ENCODE results near the gene ASIC2.

ASIC2 gene

DNA sequence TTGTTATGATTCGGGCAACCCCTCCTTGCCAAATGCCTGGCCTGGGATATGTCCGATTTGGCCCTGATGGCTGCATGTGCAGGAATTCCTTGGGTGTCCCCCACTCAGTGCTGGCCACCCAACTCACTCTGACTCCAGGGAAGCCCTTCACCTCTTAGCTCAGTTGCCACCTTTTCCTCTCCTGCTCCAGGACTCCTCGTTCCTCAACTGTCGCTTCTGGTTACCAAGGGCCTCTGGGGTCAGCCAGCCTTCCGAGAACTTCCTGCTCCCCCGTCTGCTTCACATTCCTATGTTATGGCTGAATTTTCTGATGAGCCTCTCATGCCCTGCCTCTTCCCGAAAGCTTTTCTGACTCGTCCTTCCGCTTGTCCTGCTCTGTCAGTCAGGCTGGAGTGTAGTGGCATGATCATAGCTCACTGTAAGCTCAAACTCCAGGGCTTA, 237.9 kb downstream of the ASIC2 start:
- no peak for DNase-seq

GRCh38 chr17:33054412-33054811, 238.7 kb downstream of the ASIC2 start:
- DNase-seq, result no peak

DNA sequence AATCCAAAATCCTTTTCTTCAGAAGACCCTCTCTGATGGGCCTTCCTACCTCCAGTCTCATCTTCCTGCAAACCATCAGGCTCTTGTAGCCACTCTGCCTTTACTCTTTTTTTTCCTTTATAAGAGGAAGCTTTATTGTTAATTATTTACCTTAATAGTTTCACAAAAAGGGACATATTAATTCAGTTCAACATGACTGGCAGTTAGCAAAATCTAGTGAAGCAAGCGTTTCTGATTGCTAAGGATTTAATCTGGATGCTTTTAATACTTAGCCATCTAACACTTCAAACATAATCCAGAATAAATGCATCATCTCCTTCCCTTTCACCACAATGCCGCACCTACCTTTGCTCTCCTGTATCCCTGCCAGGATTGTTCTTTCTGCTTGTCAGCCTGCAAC, 239.4 kb downstream of the ASIC2 start:
- DNase-seq, result no peak

DNA sequence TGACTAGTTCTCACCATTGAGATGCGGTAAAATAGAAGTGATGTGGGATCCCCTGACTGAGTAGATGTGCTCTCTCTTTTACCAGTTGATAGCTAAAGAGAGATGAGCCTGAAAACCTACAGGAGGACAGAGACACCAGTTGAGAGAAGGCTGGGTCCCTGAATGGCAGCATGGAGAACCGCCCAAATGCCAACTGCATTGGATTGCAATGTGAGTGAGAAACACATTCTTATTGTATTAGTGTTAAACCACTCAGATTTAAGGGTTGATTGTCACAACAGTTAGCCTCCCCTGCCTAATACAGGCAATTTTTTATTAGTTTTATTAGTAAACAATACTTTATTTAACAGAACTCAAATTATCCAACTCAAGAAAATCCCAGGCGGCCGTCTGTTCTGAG, 240.2 kb downstream of the ASIC2 start:
- DNase-seq, result no peak

- no peak for DNase-seq
These were observed 242.4 kb downstream of the ASIC2 start for GRCh38 chr17:33050611-33051140.

- peak; percentile 54 to 59 for DNase-seq
These were observed 243.2 kb downstream of the ASIC2 start for GRCh38 chr17:33049781-33050414.

DNA sequence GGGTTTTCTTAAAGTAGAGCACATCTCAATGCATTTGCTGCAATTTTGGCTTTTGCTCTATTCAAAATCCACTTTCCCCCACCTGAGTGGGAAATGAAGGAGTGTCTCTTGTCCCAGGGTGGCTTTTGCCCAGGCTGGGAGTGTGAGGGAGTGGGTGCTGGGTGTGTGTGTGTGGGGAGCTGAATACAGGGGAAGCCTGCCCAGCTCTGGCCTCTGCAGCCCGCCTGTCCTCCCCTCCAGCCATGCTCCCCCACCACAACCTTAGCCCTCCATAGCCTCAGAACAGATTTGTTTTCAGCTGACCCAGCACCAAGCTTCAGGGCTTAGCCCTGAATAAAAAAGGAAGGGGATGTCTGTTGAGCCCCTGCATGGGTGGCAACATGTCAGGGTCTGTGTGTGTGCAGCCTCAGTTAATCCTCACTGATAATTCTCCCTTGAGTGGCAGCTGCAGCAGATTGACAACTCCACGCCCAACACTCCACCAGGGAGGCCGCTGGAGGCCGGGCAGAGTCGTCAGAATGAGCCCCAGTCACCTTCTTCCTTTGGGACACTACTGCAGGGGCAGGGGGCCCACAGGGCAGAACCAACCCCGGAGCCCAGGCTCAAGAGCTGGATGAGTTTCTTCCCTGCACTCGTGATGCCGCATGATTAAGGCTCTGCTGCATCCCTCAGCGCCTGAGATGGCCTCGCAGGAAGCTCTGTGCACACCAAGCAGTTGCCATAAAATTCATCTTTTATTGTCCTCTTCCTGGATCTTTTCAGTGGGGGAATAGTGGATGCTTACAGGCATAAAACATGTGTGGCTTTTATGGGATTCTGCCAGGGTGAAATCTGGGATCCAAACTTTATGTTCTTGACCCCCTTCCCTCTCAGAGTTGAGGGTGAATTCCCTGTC, 246.5 kb downstream of the ASIC2 start:
- no peak for DNase-seq

GRCh38 chr17:33045216-33045615, 247.9 kb downstream of the ASIC2 start:
- no peak for DNase-seq

GRCh38 chr17:33044771-33045170, 248.3 kb downstream of the ASIC2 start:
- no peak for DNase-seq

DNA sequence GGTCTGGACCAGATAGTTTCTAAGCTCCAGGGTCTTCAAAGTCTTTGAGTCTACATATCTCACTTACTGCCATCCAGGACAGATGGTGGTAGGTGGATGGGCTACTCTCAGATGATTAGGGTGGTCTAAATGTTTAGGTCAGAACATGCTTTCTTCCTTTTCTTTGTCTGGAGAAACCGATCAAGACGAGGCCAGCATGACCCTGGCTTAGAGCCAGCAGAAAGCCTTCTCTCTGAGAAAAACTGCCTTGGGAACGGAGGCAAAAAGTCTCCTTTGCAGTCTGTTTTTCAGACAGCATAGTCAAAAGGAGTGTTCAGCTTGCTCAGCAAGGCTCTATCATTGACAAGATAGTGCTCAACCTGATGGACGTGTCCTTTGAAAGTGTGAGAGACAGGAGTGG, 252.6 kb downstream of the ASIC2 start:
- no peak for DNase-seq

- no peak for DNase-seq
These were observed 253.2 kb downstream of the ASIC2 start for GRCh38 chr17:33039874-33040273.

DNA sequence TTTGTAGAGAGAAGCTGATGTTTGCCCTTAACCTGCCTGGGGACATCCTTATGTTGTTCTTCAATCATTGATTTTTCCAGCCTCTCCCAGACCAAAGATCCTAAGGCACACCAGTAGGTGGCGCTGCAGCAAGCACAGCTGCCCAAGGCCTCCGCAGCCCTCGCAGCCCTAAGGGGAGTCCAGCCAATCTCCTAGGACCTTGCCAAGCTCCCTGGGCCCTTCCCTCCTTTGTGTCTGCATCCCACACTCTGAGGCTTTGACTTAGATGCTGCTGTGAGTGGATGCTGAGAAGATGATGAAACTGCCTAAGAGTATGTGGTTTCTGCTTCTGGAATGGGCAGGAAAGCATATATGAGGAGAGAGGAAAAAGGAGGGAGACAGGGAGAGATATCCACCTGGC, 254.4 kb downstream of the ASIC2 start:
- peak; percentile 33 to 36 for DNase-seq

DNA sequence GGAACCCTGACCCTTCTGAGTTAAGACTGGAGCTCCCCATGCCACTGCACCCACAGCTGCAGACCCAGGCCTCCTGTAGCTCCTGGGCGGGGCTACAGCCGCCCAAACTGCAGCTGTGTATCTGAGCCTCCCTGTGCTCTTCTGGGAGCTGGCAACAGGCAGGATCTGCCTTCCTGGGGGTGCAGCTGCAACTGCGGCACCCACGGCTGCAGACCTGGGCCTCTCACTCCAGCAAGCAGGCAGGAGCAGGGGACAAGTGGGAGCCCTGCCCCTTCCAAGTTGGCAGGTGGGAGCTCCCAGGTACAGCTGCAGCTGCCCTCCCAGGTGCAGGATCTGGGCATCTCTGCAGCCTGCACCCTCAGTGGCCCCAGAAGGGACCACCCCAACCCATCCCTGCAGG, 259.9 kb downstream of the ASIC2 start:
- DNase-seq, result no peak

GRCh38 chr17:33028778-33029177, 264.3 kb downstream of the ASIC2 start:
- no peak for DNase-seq

- no peak for DNase-seq
These were observed 265.0 kb downstream of the ASIC2 start for GRCh38 chr17:33028061-33028460.

DNA sequence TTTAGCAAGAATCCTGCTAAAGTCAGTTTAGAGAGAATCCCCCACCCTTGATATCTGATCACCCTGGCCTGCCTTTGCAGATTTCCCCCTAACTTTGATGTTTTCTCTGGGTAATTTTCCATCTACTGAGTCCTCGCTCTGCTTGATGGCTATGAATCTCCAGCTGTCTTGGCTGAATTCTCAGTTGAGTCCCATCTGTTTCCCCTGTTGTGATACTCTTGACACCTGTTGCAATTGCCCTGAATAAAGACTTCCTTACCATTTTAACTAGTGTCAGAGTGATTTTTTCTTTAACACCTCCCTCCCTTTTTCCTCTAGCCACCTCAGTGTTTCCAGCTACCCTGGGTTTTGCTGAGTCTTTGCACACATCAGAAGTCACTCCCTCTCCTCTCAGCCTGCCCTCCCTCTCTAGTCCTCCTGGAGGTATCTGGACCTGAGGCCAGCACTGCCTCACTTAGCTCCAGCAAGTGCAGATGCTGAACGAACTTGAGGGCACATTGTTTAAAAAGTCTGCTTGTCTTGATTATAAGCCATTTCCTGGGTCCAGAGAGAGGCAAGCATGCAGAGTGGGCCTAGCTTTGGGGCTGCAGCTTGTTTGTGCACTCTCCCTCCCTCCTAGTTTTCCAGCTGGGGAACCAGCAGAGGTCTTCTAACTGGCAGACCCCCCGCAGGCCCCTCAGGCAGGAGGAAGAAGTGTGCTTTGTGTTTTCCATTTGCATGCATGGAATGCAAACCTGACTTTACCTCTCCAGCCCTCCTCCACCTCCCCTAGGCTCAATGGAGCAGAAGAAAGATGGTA, 268.2 kb downstream of the ASIC2 start:
- no peak for DNase-seq

DNA sequence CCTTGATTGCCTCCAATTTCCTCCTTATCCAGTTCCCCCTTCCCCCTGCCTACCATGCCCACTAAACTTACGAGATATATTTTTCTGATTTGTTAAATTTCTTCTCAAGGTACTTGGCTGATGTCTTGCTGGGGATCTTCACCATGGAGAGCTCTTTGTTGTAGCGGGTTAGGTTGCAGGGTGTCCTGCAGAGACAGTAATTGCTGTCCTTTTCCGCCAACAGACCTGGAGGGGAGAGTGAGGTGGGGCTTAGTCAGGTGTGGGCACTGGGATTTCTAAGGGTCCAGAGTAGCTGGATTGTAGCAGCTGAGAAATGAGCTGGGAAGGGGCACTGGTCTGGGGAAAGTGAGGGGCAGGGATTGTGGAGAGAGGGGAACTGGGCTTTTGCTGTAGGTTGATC, 269.3 kb downstream of the ASIC2 start:
- no peak for DNase-seq

DNA sequence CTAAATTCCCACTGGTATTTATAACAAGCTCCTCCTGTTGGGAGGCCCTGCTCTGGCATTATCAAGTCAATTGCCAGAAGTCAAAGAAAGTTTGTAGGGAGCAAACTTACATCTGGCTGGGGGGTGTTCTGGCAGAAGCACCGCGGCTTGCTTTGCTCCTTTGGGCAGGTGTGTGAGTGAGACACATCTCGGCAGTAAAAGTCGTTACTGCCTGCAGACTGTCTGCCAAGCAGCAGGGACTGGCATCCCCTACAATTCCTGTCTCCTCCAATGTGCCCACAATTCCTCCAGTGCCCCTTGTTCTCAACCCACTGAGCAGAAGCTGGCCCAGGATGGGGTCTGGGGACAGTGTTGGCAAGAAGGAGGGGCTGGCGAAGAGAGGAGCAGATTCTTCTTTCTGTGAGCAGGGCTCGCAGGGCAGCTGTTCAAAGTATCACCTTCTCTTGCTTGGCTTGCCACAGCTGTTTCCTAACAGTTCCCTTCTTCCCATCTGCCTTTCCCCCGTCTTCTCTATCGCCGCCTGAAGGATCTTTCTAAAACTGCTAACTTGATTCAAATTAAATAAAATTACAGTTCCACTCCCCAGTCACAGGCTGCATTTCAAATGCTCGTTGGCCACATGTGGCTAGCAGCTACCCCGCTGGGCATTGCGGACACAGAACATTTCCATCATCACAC, 271.2 kb downstream of the ASIC2 start:
- DNase-seq, result no peak

GRCh38 chr17:33019161-33019890, 273.8 kb downstream of the ASIC2 start:
- no peak for DNase-seq

GRCh38 chr17:33017366-33017765, 275.7 kb downstream of the ASIC2 start:
- DNase-seq, result no peak

DNA sequence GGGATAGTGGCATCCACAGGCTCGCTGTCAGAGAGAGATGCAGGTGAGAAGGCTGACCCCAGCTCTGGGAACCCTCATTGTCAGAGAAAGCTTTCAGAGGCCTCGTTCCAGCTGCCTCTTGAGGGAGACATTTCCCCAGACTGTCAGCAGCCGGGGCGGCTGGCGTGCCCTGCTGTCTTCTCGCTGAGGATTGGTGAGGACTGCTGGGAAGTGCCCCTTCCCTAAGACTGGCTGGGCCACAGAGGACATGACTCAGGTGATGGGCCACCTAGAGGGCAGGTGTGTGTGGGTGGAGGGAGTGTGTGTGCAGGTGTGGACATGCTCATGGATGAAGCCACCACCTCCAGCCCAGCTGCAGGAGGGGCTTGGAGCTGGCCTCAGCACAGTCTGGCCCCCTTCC, 276.2 kb downstream of the ASIC2 start:
- DNase-seq, result no peak
